GM19397 (cell line): ENCODE data around the gene PRKN.

ENCODE experiments used
- ATAC-seq: cut with Tn5 transposase; IDR thresholded peaks from one replicate; pipeline ENCODE4 v1.9.1; 2021; ENCODE audit warnings: mild to moderate bottlenecking, moderate library complexity; ENCODE audit not compliant: unreplicated experiment

The PRKN gene

GRCh38 chr6:161654209-161654608 lies 1073.4 kb downstream of the PRKN start:
- no peak for ATAC-seq

- no peak for ATAC-seq
These were observed 1075.6 kb downstream of the PRKN start for GRCh38 chr6:161651949-161652348.

GRCh38 chr6:161649841-161650240 lies 1077.7 kb downstream of the PRKN start:
- ATAC-seq: no peak

- no peak for ATAC-seq
These were observed 1078.5 kb downstream of the PRKN start for GRCh38 chr6:161649068-161649467.

- no peak for ATAC-seq
These were observed 1080.3 kb downstream of the PRKN start for GRCh38 chr6:161647234-161647633.

GRCh38 chr6:161644521-161644920 lies 1083.0 kb downstream of the PRKN start:
- no peak for ATAC-seq

- ATAC-seq: no peak
These were observed 1086.4 kb downstream of the PRKN start for GRCh38 chr6:161641175-161641574.

GRCh38 chr6:161639772-161640171 lies 1087.8 kb downstream of the PRKN start:
- ATAC-seq: no peak

GRCh38 chr6:161637658-161638057 lies 1089.9 kb downstream of the PRKN start:
- ATAC-seq: no peak

GRCh38 chr6:161636882-161637430 lies 1090.6 kb downstream of the PRKN start:
- no peak for ATAC-seq

- ATAC-seq: no peak
These were observed 1091.6 kb downstream of the PRKN start for GRCh38 chr6:161635975-161636374.

- no peak for ATAC-seq
These were observed 1092.7 kb downstream of the PRKN start for GRCh38 chr6:161634916-161635315.

- no peak for ATAC-seq
These were observed 1095.8 kb downstream of the PRKN start for GRCh38 chr6:161631676-161632194.

GRCh38 chr6:161630674-161631073 lies 1096.9 kb downstream of the PRKN start:
- no peak for ATAC-seq

GRCh38 chr6:161626132-161626676 lies 1101.4 kb downstream of the PRKN start:
- ATAC-seq: no peak

- no peak for ATAC-seq
These were observed 1103.5 kb downstream of the PRKN start for GRCh38 chr6:161624111-161624510.

- ATAC-seq: no peak
These were observed 1104.8 kb downstream of the PRKN start for GRCh38 chr6:161622779-161623178.

GRCh38 chr6:161618831-161619454 lies 1108.6 kb downstream of the PRKN start:
- ATAC-seq: no peak

GRCh38 chr6:161613711-161614110 lies 1113.9 kb downstream of the PRKN start:
- no peak for ATAC-seq

GRCh38 chr6:161608771-161609170 lies 1118.8 kb downstream of the PRKN start:
- no peak for ATAC-seq

GRCh38 chr6:161607696-161608297 lies 1119.8 kb downstream of the PRKN start:
- ATAC-seq: no peak

- no peak for ATAC-seq
These were observed 1125.2 kb downstream of the PRKN start for GRCh38 chr6:161602359-161602758.
